GM19351 (cell line): ENCODE measurements around the gene ANKS3.
"Not testable (repeated sequence)": the region's sequence is repeated elsewhere in the genome, so short reads cannot be mapped to it uniquely, and the experiment has no call there.

Experiments used
- ATAC-seq: cut with Tn5 transposase; IDR thresholded peaks from one replicate; pipeline ENCODE4 v1.9.1; 2021; ENCODE audit warnings: mild to moderate bottlenecking, moderate library complexity; ENCODE audit not compliant: unreplicated experiment

The ANKS3 gene

DNA sequence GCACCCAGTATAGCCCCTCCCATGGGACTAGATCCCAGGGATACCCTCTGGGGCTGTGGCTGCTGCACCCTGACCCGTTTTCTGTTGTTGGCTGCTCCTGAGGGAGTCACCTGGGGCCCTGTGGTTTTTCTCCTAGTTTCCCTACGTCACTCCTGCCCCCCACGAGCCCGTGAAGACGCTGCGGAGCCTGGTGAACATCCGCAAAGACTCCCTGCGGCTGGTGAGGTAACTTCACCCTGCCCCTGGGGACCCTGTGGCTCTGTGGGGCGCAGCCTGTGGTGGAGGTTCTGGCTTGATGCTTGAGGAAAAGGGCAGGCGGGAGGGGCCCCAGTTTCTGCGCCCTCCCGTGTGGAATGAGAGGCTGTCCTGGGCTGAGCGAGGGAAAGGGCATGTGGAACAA lies 82.2 kb downstream of the ANKS3 start:
- ATAC-seq = no peak

DNA sequence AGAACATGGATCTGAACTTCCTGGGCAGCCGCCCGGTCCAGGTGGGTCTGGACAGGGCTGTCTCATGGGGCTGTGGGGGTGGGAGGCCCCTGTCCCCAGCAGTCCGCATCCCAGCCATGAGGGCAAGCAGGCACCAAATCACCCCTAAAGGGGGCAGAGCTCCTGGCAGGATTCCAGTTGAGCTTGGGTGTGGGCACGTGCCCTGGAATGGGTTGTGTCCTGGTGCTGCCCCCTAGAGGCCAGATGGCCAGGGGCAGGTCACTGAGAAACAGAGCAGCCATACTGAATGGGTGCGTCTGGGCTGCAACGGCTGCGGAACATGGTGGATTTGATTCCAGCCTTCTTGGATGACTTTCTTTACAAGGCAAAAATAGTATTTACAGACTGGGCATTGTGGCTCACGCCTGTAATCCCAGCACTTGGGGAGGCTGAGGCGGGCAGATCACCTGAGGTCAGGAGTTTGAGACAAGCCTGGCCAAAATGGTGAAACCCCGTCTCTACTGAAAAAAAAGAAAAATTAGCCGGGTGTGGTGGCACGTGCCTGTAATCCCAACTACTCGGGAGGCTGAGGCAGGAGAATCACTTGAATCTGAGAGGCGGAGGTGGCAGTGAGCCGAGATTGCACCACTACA lies 83.5 kb downstream of the ANKS3 start:
- not testable (repeated sequence) for ATAC-seq

DNA sequence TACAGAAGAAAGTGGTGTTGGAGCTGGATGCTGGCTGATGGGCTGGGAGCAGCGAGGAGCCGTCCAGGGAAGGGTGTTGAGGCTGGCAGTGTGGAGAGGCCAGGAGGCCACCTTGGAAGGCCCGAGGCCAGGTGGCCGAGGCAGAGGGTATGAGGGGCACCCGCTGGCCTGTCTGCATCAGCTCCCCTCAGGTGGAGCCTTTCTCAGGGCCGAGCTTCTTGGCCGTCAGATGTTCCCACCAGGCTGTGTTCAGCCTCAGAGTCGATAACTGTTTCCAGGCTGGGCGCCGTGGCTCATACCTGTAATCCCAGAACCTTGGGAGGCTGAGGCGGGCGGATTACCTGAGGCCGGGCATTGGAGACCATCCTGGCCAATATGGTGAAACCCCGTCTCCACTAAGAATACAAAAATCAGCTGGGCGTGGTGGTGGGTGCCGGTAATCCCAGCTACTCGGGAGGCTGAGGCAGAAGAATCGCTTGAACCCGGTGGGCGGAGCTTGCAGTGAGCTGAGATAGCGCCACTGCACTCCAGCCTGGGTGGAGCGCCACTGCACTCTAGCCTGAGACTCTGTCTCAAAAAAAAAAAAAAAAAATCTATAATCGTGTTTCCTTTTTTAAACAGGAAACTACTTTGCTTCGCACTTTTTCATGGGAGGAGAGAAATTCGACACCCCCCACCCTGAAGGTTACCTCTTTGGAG lies 84.2 kb downstream of the ANKS3 start:
- no peak for ATAC-seq

DNA sequence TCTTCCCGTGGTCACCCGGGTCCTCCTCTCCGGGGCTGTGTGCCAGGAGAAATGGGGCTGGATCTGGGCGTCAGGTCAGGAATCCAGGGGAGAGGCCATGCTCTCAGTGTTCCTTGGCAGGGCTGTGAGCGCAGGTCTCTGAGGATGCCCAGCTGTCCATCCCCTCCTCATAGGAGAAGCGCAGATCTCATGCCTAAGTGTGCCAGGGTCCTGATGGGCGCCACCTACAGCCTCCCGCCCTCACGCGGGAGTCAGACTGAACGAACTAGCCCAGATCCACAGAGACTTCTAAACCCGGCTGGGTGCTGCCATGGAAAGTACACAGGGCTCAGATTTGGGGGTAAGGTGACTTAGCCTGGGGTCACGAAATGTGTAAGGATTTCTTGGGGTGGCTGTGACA lies 85.2 kb downstream of the ANKS3 start:
- no peak for ATAC-seq

DNA sequence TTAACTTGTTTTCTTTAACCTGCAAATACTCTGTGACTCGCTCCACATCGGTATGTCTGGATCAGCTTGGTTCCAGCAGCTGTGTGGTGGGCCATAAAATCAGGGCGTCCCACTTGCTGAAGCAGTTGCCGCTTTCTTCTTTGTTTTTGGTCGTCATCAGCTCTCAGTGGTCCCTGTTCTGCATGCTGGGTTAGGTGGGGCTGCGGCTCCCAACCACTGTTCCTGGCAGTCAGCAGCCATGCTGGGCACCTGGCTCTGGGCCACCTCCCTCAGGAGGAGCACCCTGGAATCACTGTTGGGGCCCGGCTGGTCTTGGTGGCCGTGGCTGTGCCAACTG lies 86.5 kb downstream of the ANKS3 start:
- no peak for ATAC-seq

DNA sequence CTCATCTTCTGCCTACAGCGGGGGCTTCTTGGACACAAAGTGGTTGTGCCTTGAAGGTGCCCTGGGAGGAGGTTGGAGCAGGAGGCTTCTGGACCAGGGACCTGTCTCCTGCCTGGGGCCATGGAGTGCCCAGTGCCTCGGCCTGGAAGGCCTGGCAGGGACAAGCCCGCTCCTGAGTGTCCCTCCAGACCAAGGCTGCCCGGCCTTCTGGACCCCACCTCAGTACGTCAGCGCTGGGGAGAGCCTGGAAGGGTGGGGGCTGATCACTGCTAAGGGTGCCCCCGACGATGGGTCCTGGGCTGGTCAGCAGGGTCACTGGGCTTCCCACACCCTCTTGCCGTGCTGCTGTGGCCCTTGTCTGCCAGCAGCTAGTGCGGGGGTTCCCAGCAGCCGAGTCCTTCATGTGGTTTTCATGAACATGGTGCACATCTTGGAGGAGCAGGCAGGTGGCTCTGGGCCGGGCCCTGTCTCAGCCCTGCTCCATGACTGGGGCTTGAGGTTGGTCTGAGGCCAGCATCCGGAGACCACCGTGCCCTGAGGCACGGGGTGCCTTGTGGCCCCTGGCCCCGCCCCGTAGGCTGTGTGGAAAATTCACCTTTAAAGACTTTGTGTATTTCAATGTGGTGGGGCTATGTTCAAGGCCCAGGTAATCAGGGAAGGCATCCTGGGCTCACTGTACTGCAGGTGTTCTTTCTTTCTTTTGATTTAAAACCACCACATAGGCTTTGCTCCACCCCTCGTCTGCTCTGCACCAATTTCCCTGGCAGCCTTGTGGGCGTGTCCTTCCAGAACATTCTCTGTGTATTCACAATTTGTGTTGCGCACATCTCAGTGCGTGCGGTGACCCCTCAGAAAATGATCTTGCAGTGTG lies 87.1 kb downstream of the ANKS3 start:
- ATAC-seq = no peak
